GM23338 (cell line): ENCODE data around the gene LASP1NB.

ENCODE experiments used
- CREB1 ChIP-seq: fragments of 250-450 bp; sonication (Bioruptor Pico); IDR thresholded peaks from 2 replicates; pipeline ENCODE4 v1.5.0; 2020; ENCODE audit warnings: low read depth, mild to moderate bottlenecking, moderate library complexity
- CTCF ChIP-seq, 2 experiments: fragments of 200-600 bp in 1 of 2; sonication (generic) in 1 of 2; conservative IDR thresholded peaks; 2 replicates each; pipeline versions ENCODE4 v1.5.1 to v1.6.1; 2016 to 2017; ENCODE audit warnings: antibody characterized with exemption in 2 of 2, low read depth in 2 of 2, mild to moderate bottlenecking in 2 of 2, moderate library complexity in 1 of 2
- EZH2 ChIP-seq: fragments of 200-600 bp; sonication (generic); IDR thresholded peaks from one replicate; pipeline ENCODE4 v1.8.0; 2017; ENCODE audit warnings: antibody characterized with exemption, mild to moderate bottlenecking, low read depth; ENCODE audit not compliant: unreplicated experiment
- EZH2phosphoT487 ChIP-seq: fragments of 200-600 bp; sonication (generic); IDR thresholded peaks from one replicate; pipeline ENCODE4 v1.8.1; 2018; ENCODE audit warnings: antibody characterized with exemption; ENCODE audit not compliant: unreplicated experiment
- JUNB ChIP-seq: IDR thresholded peaks from one replicate; pipeline ENCODE4 v1.6.1; 2016; ENCODE audit warnings: antibody characterized with exemption; ENCODE audit not compliant: unreplicated experiment
- NANOG ChIP-seq: IDR thresholded peaks from 2 replicates; pipeline ENCODE4 v1.6.1; 2016; ENCODE audit warnings: antibody characterized with exemption, borderline replicate concordance
- POLR2AphosphoS5 ChIP-seq: IDR thresholded peaks from 2 replicates; pipeline ENCODE4 v1.6.1; 2016; ENCODE audit warnings: antibody characterized with exemption, low read depth
- ZNF114 ChIP-seq: fragments of 250-450 bp; sonication (Bioruptor Pico); IDR thresholded peaks from 2 replicates; pipeline ENCODE4 v1.5.0; 2020; ENCODE audit warnings: mild to moderate bottlenecking, moderate library complexity
- ZNF331 ChIP-seq: fragments of 250-450 bp; sonication (Bioruptor Pico); IDR thresholded peaks from 2 replicates; pipeline ENCODE4 v1.5.0; 2020; ENCODE audit warnings: low read depth, mild to moderate bottlenecking, moderate library complexity
- TF ChIP-seq, protein P1 (sequence below): IDR thresholded peaks from 2 replicates; pipeline ENCODE4 v1.6.1; 2016; ENCODE audit warnings: antibody characterized with exemption
- TF ChIP-seq, protein P2 (sequence below): IDR thresholded peaks from one replicate; pipeline ENCODE4 v1.6.1; 2018; ENCODE audit warnings: antibody characterized with exemption; ENCODE audit not compliant: unreplicated experiment

DNA sequence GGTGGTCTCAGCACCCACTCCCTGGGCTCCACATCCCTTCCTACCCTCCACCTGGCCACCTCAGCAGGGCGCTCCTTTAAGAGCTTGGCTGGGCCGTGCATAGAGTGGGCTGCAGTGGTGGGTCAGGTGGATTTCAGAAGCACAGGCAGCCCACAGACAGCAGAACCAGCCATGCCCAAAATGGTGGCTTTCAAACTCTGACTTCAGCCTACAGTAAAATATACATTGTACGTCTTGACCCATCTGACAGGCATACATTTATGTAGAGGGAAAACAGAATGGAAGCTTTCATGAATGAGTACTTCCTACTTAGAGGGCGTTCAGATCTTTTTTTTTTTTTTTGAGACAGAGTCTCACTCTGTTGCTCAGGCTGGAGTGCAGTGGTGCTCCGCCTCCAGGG is 26.0 kb upstream of the LASP1NB start:
- TF ChIP-seq CREB1 (no peak), CTCF (conservative IDR thresholded peaks at IDR 0.05; ENCODE audit: low read depth in 2 of 2) (no peak), EZH2phosphoT487 (no peak), EZH2 (no peak), POLR2AphosphoS5 (no peak), ZNF331 (no peak), JUNB (no peak), NANOG (no peak), ZNF114 (CRISPR knock-in tag) (no peak)
- TF ChIP-seq, protein P1, sequence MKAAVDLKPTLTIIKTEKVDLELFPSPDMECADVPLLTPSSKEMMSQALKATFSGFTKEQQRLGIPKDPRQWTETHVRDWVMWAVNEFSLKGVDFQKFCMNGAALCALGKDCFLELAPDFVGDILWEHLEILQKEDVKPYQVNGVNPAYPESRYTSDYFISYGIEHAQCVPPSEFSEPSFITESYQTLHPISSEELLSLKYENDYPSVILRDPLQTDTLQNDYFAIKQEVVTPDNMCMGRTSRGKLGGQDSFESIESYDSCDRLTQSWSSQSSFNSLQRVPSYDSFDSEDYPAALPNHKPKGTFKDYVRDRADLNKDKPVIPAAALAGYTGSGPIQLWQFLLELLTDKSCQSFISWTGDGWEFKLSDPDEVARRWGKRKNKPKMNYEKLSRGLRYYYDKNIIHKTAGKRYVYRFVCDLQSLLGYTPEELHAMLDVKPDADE: no peak
- TF ChIP-seq, protein P2, sequence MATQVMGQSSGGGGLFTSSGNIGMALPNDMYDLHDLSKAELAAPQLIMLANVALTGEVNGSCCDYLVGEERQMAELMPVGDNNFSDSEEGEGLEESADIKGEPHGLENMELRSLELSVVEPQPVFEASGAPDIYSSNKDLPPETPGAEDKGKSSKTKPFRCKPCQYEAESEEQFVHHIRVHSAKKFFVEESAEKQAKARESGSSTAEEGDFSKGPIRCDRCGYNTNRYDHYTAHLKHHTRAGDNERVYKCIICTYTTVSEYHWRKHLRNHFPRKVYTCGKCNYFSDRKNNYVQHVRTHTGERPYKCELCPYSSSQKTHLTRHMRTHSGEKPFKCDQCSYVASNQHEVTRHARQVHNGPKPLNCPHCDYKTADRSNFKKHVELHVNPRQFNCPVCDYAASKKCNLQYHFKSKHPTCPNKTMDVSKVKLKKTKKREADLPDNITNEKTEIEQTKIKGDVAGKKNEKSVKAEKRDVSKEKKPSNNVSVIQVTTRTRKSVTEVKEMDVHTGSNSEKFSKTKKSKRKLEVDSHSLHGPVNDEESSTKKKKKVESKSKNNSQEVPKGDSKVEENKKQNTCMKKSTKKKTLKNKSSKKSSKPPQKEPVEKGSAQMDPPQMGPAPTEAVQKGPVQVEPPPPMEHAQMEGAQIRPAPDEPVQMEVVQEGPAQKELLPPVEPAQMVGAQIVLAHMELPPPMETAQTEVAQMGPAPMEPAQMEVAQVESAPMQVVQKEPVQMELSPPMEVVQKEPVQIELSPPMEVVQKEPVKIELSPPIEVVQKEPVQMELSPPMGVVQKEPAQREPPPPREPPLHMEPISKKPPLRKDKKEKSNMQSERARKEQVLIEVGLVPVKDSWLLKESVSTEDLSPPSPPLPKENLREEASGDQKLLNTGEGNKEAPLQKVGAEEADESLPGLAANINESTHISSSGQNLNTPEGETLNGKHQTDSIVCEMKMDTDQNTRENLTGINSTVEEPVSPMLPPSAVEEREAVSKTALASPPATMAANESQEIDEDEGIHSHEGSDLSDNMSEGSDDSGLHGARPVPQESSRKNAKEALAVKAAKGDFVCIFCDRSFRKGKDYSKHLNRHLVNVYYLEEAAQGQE: no peak
